Neutrophil (primary cell): ENCODE results near the gene SOX8.

Experiments
- H3K27ac ChIP-seq: fragments of 200-600 bp; sonication (generic); 2 replicates; pipeline ENCODE4 v1.5.1; 2016; ENCODE audit warnings: mild to moderate bottlenecking, moderate library complexity
- H3K27me3 ChIP-seq: fragments of 200-600 bp; sonication (generic); 2 replicates; pipeline ENCODE4 v1.6.0; 2016; ENCODE audit warnings: mild to moderate bottlenecking
- H3K36me3 ChIP-seq: fragments of 200-600 bp; sonication (generic); 2 replicates; pipeline ENCODE4 v1.5.1; 2017
- H3K4me1 ChIP-seq, 2 experiments: fragments of 200-600 bp in 1 of 2; sonication (generic) in 1 of 2; 1 replicate in 1 of 2; 2 replicates in 1 of 2; pipeline versions ENCODE4 v1.5.1 to v1.6.1; 2013 to 2016; ENCODE audit warnings: low read depth in 1 of 2, low read length in 1 of 2, mild to moderate bottlenecking in 1 of 2, moderate library complexity in 1 of 2; ENCODE audit not compliant: control insufficient read depth in 1 of 2, insufficient read depth in 1 of 2
- H3K4me3 ChIP-seq, 2 experiments: fragments of 200-600 bp in 1 of 2; sonication (generic) in 1 of 2; 1 replicate in 1 of 2; 2 replicates in 1 of 2; pipeline ENCODE4 v1.5.1; 2013 to 2016; ENCODE audit warnings: low read depth in 1 of 2, low read length in 1 of 2, mild to moderate bottlenecking in 1 of 2, moderate library complexity in 1 of 2
- H3K9me3 ChIP-seq: fragments of 200-600 bp; sonication (generic); 2 replicates; pipeline ENCODE4 v1.5.1; 2016
- TF ChIP-seq, protein P1 (sequence below): fragments of 200-600 bp; sonication (generic); IDR thresholded peaks from 2 replicates; pipeline ENCODE4 v1.5.1; 2016; ENCODE audit warnings: antibody characterized with exemption

The SOX8 gene

GRCh38 chr16:972316-973002, 9.1 kb upstream of the SOX8 start:
- H3K4me1 ChIP-seq, result peaks cover 10 to 15% of the 10 kb centered on the region in 2 experiments
- H3K4me3 ChIP-seq, result no peak overlapping the region

DNA sequence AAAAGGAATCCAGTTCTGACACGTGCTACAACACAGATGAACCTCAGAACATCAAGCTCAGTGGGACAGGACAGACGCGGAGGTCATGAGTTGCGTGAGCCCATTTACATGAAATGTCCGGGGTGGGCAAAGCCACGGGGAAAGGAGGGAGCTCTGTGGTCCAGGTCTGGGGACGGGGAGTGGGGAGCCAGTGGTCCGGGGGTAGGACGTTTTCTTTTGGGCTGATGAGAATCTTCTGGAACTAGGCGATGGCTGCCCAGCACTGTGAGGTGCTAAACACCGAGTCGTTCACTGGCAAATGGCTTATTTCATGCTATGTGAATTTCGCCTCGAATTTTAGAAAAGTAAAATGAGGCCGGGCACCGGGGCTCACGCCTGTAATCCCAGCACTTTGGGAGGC, 8.2 kb upstream of the SOX8 start:
- Histone ChIP-seq H3K36me3 (no peaks in the 10 kb centered on the region), H3K27me3 (peaks cover 77% of the 10 kb centered on the region), H3K27ac (no peak overlapping the region), H3K4me1 (peaks cover 10 to 15% of the 10 kb centered on the region in 2 experiments), H3K4me3 (no peak overlapping the region), H3K9me3 (no peaks in the 10 kb centered on the region)
- TF ChIP-seq, protein P1, sequence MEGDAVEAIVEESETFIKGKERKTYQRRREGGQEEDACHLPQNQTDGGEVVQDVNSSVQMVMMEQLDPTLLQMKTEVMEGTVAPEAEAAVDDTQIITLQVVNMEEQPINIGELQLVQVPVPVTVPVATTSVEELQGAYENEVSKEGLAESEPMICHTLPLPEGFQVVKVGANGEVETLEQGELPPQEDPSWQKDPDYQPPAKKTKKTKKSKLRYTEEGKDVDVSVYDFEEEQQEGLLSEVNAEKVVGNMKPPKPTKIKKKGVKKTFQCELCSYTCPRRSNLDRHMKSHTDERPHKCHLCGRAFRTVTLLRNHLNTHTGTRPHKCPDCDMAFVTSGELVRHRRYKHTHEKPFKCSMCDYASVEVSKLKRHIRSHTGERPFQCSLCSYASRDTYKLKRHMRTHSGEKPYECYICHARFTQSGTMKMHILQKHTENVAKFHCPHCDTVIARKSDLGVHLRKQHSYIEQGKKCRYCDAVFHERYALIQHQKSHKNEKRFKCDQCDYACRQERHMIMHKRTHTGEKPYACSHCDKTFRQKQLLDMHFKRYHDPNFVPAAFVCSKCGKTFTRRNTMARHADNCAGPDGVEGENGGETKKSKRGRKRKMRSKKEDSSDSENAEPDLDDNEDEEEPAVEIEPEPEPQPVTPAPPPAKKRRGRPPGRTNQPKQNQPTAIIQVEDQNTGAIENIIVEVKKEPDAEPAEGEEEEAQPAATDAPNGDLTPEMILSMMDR, result no peak

More at GRCh38 chr16:972316-973002, 9.1 kb upstream of the SOX8 start:
- H3K9me3 ChIP-seq, result no peaks in the 10 kb centered on the region
- peaks cover 5% of the 10 kb centered on the region for H3K36me3 ChIP-seq
- H3K27ac ChIP-seq, result no peak overlapping the region
- TF ChIP-seq, protein P1, result no peak
- peaks cover 68% of the 10 kb centered on the region for H3K27me3 ChIP-seq

GRCh38 chr16:974001-974601, 7.5 kb upstream of the SOX8 start:
- H3K4me1 ChIP-seq, result peaks cover 10 to 15% of the 10 kb centered on the region in 2 experiments
- H3K27ac ChIP-seq, result no peak overlapping the region
- TF ChIP-seq, protein P1, result no peak
- no peaks in the 10 kb centered on the region for H3K36me3 ChIP-seq
- H3K4me3 ChIP-seq, result no peak overlapping the region
- peaks cover 84% of the 10 kb centered on the region for H3K27me3 ChIP-seq
- H3K9me3 ChIP-seq, result no peaks in the 10 kb centered on the region

GRCh38 chr16:974611-975261, 6.8 kb upstream of the SOX8 start:
- Histone ChIP-seq H3K4me1 (peaks cover 9 to 14% of the 10 kb centered on the region in 2 experiments), H3K27ac (no peak overlapping the region), H3K9me3 (no peaks in the 10 kb centered on the region), H3K4me3 (no peak overlapping the region), H3K36me3 (no peaks in the 10 kb centered on the region), H3K27me3 (peaks cover 89% of the 10 kb centered on the region)
- TF ChIP-seq, protein P1, result no peak

GRCh38 chr16:975291-975690, 6.3 kb upstream of the SOX8 start:
- peaks cover 91% of the 10 kb centered on the region for H3K27me3 ChIP-seq
- H3K4me3 ChIP-seq, result no peak overlapping the region
- H3K4me1 ChIP-seq, result peaks cover 3 to 9% of the 10 kb centered on the region in 2 experiments
- H3K36me3 ChIP-seq, result no peaks in the 10 kb centered on the region
- H3K9me3 ChIP-seq, result no peaks in the 10 kb centered on the region
- no peak overlapping the region for H3K27ac ChIP-seq
- TF ChIP-seq, protein P1, result no peak
